NCI-H446 (cell line): ENCODE results near the gene LATS1.
A peak's percentile ranks its signal among the peaks of the same experiment; 100 is the strongest.

Experiments used
- DNase-seq, 2 experiments: peaks; one replicate each; lab custom pipeline; 2025; lab: John Stamatoyannopoulos, UW

Gene LATS1

GRCh38 chr6:149660028-149660427 is 57.9 kb downstream of the LATS1 start:
- no peak for DNase-seq

DNA sequence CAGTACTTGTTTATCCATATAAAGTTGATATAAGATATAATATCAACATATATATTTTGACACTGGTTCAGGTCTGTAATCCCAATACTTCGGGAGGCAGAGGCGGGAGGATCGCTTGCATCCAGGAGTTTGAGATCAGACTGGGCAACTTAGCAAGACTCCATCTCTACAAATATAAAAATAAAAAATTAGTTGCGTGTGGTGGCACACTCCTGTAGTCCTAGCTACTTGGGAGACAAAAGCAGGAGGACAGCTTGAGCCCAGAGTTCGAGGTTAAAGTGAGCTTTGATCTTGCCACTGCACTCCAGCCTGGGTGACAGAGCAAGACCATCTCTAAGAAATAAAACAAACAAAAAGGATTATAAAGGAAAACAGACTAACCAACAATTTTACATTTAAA is 60.5 kb downstream of the LATS1 start:
- DNase-seq, result no peak

GRCh38 chr6:149651056-149651455 is 66.8 kb downstream of the LATS1 start:
- DNase-seq, result no peak

DNA sequence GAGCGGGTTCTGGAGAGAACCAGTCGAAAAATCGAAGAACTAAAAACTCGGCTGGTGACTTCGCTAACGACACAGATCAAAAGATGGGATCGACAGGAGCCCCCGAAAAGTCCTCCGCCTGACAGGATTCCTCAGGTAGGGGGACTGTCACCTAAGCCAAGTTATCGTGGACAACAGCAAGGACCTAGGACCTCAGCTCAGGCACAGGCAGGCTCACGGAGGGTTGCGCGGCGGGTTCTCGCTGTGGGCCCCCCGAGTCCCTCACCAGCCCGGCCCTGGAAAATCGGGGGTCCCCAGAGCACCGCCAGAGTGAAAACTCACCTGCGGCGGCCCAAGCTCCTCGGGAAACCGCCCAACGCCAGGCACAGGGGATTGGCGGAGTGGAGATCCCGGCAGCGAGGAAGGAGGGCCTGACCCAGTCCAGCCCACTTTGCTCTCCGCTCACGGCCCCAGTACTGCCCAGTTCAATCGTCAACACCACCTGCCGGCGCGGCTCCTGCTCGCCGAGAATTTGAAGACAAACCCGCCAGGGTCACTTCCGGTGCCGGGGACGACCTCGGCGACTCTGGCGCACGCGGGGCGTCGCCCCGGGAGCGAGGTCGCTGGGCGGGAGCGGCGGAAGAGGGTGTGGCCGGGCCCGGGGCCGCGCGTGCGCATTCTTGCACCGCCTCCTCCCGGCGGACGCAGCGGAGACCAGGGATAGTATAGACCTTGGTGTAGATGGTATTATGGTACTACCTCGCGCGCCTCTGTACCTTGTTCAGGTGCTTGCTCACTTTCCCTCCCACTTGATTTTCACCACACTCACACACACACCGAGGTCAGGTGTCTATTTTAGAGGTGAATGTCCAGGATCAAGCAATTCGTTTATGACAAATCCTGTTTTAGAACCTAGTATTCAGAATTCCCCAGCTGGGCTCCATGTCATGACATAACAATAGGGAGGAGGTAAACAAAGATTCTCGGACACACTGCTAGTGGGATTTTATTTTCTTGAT is 69.5 kb downstream of the LATS1 start, which contains the start of gene KATNA1:
Gene KATNA1, minus strand, starts transcription at position 567 of the 998 bp plus-strand sequence. CDS start 10,167 bp downstream, outside the sequence.
- peak; percentile 57 to 86 for DNase-seq

DNA sequence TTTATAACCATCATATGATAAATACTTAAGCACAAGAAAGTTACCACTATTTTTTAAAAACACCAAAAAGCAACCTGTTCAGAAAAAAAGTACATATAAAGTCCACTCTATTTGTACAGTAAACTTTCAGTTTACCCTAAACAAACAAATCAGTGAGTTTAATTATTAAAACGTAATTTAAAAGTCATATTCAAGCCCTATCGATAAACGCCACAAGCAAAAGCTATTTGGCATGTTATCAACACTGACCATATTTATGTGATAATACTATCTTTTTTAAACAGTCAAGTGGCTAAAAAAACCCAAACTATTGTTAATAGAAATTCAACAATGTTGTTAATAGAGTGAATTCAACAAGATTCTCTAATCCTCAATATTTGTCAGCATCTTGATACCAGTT is 71.3 kb downstream of the LATS1 start:
- DNase-seq, result no peak

- no peak for DNase-seq
Observed at GRCh38 chr6:149642829-149643580, 74.9 kb downstream of the LATS1 start.

GRCh38 chr6:149636124-149636523 is 81.8 kb downstream of the LATS1 start:
- DNase-seq, result no peak

DNA sequence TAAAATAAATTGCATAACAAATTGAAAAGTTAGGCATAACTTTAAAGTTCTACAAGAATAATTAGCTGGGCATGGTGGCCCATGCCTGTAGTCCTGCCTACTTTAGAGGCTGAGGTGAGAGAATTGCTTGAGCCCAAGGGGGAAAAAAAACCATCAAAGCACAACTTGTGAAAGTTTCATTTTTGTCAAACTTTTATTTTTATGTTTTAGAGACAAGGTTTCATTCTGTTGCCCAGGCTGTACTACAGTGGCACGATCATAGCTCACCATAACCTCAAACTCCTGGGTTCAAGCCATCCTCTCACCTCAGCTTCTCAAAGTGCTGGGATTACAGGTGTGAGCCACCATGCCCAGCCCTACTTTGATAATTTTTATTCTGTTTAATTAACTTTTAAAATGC is 83.6 kb downstream of the LATS1 start:
- DNase-seq, result no peak

GRCh38 chr6:149628875-149629510 is 88.9 kb downstream of the LATS1 start:
- DNase-seq, result no peak

GRCh38 chr6:149627672-149628071 is 90.2 kb downstream of the LATS1 start:
- DNase-seq, result no peak

GRCh38 chr6:149615805-149616204 is 102.1 kb downstream of the LATS1 start:
- no peak for DNase-seq

GRCh38 chr6:149614337-149614736 is 103.6 kb downstream of the LATS1 start:
- DNase-seq, result no peak

DNA sequence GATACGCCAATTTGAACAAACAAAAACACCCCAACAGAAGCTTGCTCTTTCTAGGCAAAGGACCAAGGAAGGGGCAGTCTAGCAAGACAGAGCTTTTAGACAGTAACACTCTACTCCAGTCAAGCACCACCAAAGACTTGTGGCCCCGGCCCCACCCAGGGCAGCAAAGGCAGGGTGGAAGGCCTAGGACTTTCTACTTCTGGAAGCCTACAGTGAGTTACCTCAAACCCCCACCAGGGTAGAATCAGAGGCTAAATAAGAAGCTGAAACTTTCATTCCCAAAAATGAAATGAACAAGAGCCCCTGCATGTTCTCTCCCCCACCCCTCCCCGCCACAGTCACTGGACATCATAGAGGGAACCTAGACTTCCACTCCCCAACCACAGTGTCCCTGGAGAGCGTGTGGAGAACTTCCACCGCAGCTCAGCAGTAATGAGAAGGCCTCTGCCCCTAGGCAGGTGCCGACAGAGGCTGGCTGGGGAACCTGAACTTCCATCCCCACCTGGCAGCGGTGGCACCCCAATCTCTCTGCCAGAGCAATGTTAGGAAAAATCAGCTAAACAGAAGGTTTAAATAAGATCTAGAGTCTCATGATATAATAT is 109.4 kb downstream of the LATS1 start:
- no peak for DNase-seq
